Right lobe of liver (tissue), 4 donors: ENCODE results near the gene BRD4.

Experiments
- POLR2A ChIP-seq: fragments of 450-650 bp; IDR thresholded peaks from one replicate; pipeline ENCODE4 v1.6.1; 2017; ENCODE audit warnings: antibody characterized with exemption, mild to moderate bottlenecking
- TF ChIP-seq, protein P1 (sequence below), 4 donors: fragments of 200-600 bp in 3 of 4; fragments of 450-650 bp in 1 of 4; IDR thresholded peaks; one replicate each; pipeline versions ENCODE4 v1.5.1 to v1.8.0; 2016 to 2022; ENCODE audit warnings: antibody characterized with exemption in 4 of 4, mild to moderate bottlenecking in 2 of 4
- donor health status: DM: no; HTN: no; CAD: no.
- donor health status: DM: no; HTN: no; CAD: no.
- donor health status: DM: no; HTN: yes; CAD: no.

DNA sequence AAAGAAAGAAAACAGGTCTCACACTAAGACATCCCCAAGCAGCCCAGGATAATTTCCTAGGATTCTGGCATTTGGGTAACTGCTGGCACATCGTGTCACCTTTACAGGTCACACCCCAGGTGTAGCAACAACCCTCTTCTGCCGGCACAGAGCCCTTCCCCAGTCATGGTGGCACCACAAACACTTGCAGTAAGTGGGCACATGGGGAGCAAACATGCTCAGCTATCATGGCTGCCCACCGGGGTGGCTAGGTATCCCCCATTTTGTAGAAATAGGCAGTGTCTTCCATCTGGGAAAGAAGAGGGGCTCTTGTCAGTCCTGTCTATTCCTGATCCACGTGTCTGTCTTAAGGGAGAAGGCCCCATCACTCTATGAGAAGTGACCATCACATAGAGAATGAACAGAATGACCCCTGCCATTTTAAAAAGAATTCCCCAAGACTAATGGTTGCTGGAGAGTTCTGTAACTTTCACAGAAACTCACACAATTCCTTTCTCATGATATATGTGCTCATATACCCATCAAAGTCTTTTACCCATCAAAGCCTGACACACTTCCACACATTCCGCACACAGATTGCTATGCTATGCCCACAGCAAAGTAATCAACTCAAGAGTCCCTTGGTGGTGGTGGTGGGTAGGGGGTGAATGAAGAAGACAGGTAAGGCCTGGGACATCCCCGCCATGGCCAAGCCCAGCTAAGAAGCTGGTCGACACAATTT, 33.3 kb downstream of the BRD4 start:
- TF ChIP-seq, protein P1, sequence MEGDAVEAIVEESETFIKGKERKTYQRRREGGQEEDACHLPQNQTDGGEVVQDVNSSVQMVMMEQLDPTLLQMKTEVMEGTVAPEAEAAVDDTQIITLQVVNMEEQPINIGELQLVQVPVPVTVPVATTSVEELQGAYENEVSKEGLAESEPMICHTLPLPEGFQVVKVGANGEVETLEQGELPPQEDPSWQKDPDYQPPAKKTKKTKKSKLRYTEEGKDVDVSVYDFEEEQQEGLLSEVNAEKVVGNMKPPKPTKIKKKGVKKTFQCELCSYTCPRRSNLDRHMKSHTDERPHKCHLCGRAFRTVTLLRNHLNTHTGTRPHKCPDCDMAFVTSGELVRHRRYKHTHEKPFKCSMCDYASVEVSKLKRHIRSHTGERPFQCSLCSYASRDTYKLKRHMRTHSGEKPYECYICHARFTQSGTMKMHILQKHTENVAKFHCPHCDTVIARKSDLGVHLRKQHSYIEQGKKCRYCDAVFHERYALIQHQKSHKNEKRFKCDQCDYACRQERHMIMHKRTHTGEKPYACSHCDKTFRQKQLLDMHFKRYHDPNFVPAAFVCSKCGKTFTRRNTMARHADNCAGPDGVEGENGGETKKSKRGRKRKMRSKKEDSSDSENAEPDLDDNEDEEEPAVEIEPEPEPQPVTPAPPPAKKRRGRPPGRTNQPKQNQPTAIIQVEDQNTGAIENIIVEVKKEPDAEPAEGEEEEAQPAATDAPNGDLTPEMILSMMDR (IDR thresholded peaks at IDR 0.05) = no peak
- no peak for TF ChIP-seq POLR2A
